Measurements from ENCODE around the gene NKX2-1.

- TF ChIP-seq CTCF (conservative IDR thresholded peaks at IDR 0.05; ENCODE audit: low read length) (no peak), EZH2phosphoT487 (IDR thresholded peaks at IDR 0.05; ENCODE audit: borderline replicate concordance) (no peak)
Observed at GRCh38 chr14:36493761-36494160, 26.3 kb downstream of the NKX2-1 start.

All from Loucy (cell line).